ENCODE data around the gene CARD11. TPM values are rescaled to one million over a fixed set of nuclear protein-coding genes. Genes with fewer than 3 reads are reported as not detected.

Gene CARD11
- total and polyA plus RNA-seq, 2 of the 4 experiments (the other 2 are of a cell fraction) = 0.18 to 0.26 TPM

DNA sequence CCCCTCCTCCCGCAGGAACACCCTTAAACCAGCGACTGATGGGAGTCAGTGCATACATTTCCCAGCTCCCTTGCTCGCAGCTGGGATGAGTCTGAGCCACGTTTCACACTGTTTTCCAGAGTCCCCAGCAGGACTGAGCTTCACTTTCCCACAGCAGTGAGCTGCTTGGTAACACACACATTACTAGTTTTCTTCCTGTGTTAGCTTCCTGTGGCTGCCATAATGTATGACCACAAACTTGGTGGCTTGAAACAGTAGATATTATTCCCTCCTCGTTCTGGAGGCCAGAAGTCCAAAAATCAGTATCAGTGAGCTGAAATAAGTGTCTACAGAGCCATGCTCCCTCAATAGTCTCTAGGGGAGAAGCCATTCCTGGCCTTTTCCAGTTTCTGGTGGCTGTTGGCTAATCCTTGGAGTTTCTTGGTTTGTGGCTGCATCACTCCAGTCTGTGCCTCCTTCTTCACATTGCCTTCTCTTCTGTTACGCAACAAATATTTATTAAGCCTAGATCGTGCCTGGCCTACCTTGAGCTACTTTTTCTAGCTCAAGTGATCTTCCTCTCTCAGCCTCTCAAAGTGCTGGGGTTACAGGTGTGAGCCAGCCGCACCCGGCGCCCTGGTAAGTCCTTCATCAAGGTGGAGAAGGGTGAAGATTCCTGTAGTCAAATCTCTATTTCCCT lies 26.2 kb upstream of the CARD11 start:
- H3K27ac ChIP-seq (ENCODE audit: insufficient read depth, low read length) = no peak overlapping the region
- no peak overlapping the region for H3K23ac ChIP-seq (ENCODE audit: low read depth, low read length)
- no peak overlapping the region for H4K5ac ChIP-seq (ENCODE audit: low read depth, low read length)
- no TSS peak for BruUV-seq (replicated peaks)
- H2AK5ac ChIP-seq (ENCODE audit: low read depth, low read length) = no peak overlapping the region
- no peak for DNase-seq
- H2BK20ac ChIP-seq (ENCODE audit: low read depth, low read length) = no peak overlapping the region
- no peak overlapping the region for H2BK5ac ChIP-seq (ENCODE audit: low read depth, low read length, poor library complexity, severe bottlenecking)
- TF ChIP-seq BHLHE40 (IDR thresholded peaks at IDR 0.05; ENCODE audit: low read depth, low read length) = no peak
- TF ChIP-seq CEBPB (IDR thresholded peaks at IDR 0.05; ENCODE audit: low read depth, low read length) = peak; percentile 39; the same call in 1 of the 2 replicates
- TF ChIP-seq NFE2L2 (IDR thresholded peaks at IDR 0.05; ENCODE audit: low read depth, low read length) = no peak
- H3K56ac ChIP-seq (ENCODE audit: extremely low read depth, insufficient read depth, low read length) = no peak overlapping the region
- H3K14ac ChIP-seq (replicated peaks; ENCODE audit: low read depth, low read length) = no peak overlapping the region
- H2BK15ac ChIP-seq (ENCODE audit: low read depth, low read length) = no peak overlapping the region
- no peaks in the 10 kb centered on the region for H3K4me1 ChIP-seq (ENCODE audit: control insufficient read depth, insufficient read depth, low read length)
- no peak overlapping the region for H3K4me3 ChIP-seq (ENCODE audit: insufficient read depth, low read depth, low read length)
- H2BK120ac ChIP-seq (ENCODE audit: low read depth, low read length) = no peak overlapping the region
- H3K4me2 ChIP-seq (ENCODE audit: low read depth, low read length) = no peak overlapping the region
- no peak for ATAC-seq (ENCODE audit: low read depth)
- no peaks in the 10 kb centered on the region for H3K9me1 ChIP-seq (ENCODE audit: insufficient read depth, low read length)
- CTCF ChIA-PET = no interaction called here
- dilution Hi-C loops (cut with HindIII; ENCODE audit: low sequenced_read_pairs, unreplicated experiment) = no loop called here
- no peaks in the 10 kb centered on the region for H3K79me1 ChIP-seq (ENCODE audit: low read depth in 1 of 2, low read length in 2 of 2)
- intact Hi-C loops (cut with micrococcal nuclease) = loop anchor here (5.0 kb wide), 1 partner anchor 87 kb away; no protein-coding TSS in a partner anchor
- no peak overlapping the region for H3K4ac ChIP-seq (ENCODE audit: low read depth, low read length)
- H4K91ac ChIP-seq (ENCODE audit: insufficient read depth, low read depth, low read length) = no peak overlapping the region
- POLR2A ChIA-PET (ENCODE audit: unreplicated experiment) = no interaction called here
- no peaks in the 10 kb centered on the region for H3K9me3 ChIP-seq (ENCODE audit: control insufficient read depth, insufficient read depth, low read length)
- 42% methylated on average over 3 of the region's 10 CpGs; no CpG with 5 or more reads in 1 of the 2 experiments for WGBS, 2 experiments (ENCODE audit: extremely low coverage in 2 of 2, insufficient read length in 1 of 2)
- H2AK9ac ChIP-seq (replicated peaks; ENCODE audit: low read depth, low read length, poor library complexity) = no peak overlapping the region
- H3K27me3 ChIP-seq (ENCODE audit: control insufficient read depth, insufficient read depth, low read length) = no peaks in the 10 kb centered on the region; the same call in 1 of the 2 replicates
- H2AFZ ChIP-seq (replicated peaks; ENCODE audit: low read length, poor library complexity) = no peak overlapping the region
- in situ Hi-C loops (cut with MboI; ENCODE audit: low sequenced_read_pairs) = no loop called here
- no peak overlapping the region for H3K18ac ChIP-seq (ENCODE audit: low read depth, low read length)
- H4K20me1 ChIP-seq (ENCODE audit: insufficient read depth, low read length) = no peaks in the 10 kb centered on the region
- H3K9ac ChIP-seq (ENCODE audit: low read depth, low read length) = no peak overlapping the region
- no peaks in the 10 kb centered on the region for H3K36me3 ChIP-seq (ENCODE audit: control insufficient read depth, insufficient read depth, low read length)
- no peak overlapping the region for H4K8ac ChIP-seq (ENCODE audit: low read depth in 2 of 2, low read length in 2 of 2)

All from IMR-90 (cell line).